Right renal cortex interstitium (tissue), 3 donors: ENCODE measurements around the gene C10orf90. TPM values are rescaled to one million over a fixed set of nuclear protein-coding genes. Genes with fewer than 3 reads are reported as not detected.
"Not testable (repeated sequence)": the region's sequence is repeated elsewhere in the genome, so short reads cannot be mapped to it uniquely, and the experiment has no call there.

Source experiments
- DNase-seq, 3 donors: peaks; one replicate each; pipeline ENCODE4 v3.0.0-alpha.2; 2013; ENCODE audit warnings: low read depth in 3 of 3, low spot score in 2 of 3
- polyA plus RNA-seq, 3 donors: library from polyadenylated mRNA; unstranded; fragments of 120-200 nt; gene quantifications; one replicate each; pipeline ENCODE4 v1.2.1, GENCODE V29; 2013; ENCODE audit not compliant: insufficient read length in 3 of 3

C10orf90 gene
- polyA plus RNA-seq, 3 donors: 0.31 to 1.2 (median 0.69) TPM

DNA sequence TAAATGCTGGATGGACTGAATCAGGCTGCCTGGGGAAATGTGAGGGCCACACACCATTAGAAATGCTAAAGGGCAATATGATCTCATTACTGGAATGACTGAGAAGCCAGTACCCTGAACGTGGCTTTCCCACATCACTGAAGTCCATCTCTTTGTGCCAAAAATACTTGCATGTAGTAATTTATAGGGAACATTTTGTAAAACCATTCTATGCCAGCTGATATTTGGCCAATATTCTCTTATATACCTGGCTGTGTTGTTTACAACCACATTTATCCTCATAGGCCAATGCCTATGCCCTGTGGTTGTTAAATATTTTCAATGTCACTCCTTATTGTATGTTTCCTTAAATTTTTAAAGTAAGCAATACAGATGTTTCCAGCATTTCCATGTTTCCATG lies 111.6 kb downstream of the C10orf90 start:
- DNase-seq: no peak

DNA sequence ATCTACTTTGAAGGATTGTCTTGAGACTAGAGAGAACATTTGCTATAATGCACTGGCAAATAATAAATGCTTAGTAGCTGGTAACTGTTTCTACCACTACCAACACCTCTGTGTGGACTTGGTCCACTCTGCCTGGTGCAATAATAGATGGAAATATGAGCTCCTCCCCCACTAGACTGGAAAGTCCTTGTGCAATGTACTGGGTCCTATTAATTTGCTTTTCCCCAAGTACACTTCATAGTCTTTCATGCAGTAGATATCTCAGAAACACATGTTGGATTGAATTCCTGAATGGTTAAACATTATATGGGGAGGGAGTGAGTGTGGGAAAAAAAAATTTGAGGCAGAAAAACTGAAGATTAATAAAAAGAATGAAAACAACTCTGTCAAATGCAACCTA lies 119.3 kb downstream of the C10orf90 start:
- DNase-seq: no peak

DNA sequence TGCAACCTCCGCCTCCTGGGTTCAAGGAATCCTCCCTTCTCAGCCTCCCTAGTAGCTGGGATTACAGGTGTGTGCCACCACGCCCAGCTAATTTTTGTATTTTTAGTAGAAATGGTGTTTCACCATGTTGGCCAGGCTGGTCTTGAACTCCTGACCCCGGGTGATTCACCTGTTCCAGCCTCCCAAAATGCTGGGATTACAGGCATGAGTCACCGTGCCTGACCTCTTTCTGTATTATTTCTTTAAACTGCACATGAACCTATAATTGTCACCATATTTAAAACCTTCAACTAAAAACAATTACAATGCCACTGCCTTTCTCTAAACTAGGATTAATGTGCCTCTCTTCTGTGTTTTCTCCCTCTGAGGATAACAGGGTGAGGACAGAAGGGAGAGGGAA lies 119.9 kb downstream of the C10orf90 start:
- not testable (repeated sequence) for DNase-seq

- DNase-seq: no peak
Measured at GRCh38 chr10:126549344-126549743, 121.1 kb downstream of the C10orf90 start.

- no peak for DNase-seq
Measured at GRCh38 chr10:126544565-126544964, 125.9 kb downstream of the C10orf90 start.

GRCh38 chr10:126538439-126539135 lies 131.9 kb downstream of the C10orf90 start:
- DNase-seq: no peak

DNA sequence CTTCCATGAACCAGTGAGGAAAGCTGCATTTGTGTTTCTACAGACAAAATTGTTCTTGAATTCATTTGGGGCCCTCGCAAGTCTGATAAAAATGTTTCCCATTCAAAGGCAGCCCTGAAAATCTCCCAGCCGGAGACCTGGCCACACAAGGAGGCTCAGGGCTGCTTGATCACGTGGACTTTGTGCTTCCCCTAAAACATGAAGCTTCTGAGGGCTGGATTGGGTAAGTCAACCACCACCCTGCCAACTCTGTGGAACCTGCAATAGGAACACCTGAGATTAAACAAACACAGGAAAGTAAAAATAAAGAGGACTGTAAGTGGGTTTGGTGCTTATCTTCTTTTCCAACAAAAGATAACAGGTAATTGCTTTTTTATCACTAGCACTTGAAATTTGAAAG lies 133.8 kb downstream of the C10orf90 start:
- DNase-seq: no peak

DNA sequence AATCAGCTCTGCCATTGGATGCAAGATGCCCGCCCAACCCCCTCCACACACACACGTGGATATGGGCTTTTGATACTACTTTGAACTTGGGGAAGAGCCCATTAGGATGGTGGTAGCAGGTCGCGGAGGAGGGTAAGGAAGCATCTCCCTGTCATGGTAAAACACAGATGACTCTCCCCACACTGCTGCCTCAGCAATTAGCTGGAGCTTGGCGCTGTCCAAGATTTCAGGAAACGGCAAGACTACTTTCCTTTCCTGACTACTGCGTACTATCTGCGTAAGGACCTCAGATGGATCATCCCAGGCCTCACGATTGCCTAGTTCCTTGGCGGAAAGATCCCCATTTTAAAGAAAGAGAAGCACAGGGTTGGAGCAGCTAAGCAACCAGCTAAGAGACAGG lies 134.3 kb downstream of the C10orf90 start:
- DNase-seq: no peak

- DNase-seq: no peak
Measured at GRCh38 chr10:126533644-126534043, 136.8 kb downstream of the C10orf90 start.

DNA sequence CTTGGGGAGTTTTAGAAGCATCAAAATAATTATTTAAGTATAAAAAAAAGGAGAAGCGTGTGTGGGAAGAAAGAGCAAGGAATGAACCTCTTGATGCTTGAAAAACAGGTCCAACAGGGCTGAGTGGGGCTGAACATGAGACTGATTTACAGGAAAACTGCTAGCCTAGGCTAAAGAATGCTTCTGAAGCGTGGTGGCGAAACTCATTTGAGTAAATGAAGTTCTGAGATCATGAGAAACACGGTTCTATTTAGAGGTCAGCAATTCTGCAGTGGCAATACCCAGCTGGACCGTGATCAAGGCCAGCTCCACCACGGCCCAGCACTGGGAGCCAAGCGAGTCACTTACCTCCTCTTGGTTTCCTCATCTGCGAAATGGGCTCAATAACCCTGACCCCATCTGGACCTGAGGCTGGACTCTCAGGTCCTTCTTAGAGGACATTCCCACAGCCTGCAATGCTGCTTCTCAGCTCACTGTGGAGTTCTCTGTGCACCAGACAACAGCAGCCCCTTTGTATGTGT lies 142.1 kb downstream of the C10orf90 start:
- no peak for DNase-seq

- no peak for DNase-seq
Measured at GRCh38 chr10:126527645-126528314, 142.7 kb downstream of the C10orf90 start.

- DNase-seq: no peak
Measured at GRCh38 chr10:126525326-126525725, 145.2 kb downstream of the C10orf90 start.

DNA sequence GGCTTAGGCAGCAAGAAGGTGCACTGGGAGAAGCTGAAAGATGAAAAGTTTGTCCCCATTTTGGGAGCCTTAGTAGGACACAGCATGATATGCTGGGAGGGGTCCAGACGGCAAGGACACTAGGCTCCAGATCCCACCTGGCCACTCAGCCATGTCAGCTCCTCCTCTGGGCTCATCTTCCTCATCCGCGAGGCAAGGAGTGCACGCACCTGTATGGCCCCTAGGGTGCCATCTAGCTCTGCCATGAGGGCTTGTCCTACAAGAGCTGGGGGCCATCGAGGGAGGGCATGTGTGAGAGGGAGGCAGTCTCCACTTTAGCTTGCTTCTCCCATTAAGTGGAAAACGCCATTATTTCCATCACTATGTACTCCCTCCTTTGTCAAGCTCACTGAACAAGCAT lies 146.0 kb downstream of the C10orf90 start:
- no peak for DNase-seq

- DNase-seq: no peak
Measured at GRCh38 chr10:126523071-126523470, 147.4 kb downstream of the C10orf90 start.

DNA sequence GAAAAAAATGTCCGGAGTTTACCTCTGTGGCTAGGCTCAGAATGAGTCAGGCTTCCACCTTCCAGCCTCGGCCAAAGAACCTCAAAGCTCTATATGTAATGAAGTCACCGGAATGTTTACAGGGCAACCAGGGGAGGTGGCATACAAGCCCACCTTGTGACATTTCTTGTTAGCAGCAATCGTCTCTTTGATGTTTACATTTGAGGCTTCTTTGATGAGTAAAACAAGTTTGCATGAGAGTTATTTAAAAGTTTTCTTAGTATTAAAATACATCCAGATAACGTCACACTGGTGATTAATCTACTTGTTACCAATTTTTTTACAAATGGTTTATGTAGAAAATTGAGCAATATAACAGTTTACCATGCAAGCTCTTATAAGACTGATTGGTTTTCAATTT lies 149.1 kb downstream of the C10orf90 start:
- DNase-seq: no peak

- no peak for DNase-seq
Measured at GRCh38 chr10:126520751-126521317, 149.7 kb downstream of the C10orf90 start.

- no peak for DNase-seq
Measured at GRCh38 chr10:126519992-126520391, 150.5 kb downstream of the C10orf90 start.

DNA sequence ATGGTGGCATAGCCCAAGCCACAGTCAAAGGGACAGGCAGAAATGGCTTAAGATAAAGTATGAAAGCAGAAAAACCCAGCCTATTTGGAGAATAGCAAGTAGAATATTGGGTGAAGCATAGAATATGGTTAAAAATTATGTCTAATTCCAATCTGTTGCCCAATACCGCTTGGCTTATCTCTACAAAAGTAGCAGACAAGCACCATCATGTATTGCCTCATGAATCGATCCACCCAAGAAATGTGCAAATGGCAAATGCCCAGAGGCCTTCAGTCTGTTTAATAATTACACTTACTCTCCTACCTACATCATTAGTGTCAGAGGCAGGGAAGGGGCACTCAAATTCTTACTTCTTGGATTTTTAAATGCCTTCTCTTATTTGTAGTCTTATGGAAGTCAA lies 151.3 kb downstream of the C10orf90 start:
- no peak for DNase-seq

DNA sequence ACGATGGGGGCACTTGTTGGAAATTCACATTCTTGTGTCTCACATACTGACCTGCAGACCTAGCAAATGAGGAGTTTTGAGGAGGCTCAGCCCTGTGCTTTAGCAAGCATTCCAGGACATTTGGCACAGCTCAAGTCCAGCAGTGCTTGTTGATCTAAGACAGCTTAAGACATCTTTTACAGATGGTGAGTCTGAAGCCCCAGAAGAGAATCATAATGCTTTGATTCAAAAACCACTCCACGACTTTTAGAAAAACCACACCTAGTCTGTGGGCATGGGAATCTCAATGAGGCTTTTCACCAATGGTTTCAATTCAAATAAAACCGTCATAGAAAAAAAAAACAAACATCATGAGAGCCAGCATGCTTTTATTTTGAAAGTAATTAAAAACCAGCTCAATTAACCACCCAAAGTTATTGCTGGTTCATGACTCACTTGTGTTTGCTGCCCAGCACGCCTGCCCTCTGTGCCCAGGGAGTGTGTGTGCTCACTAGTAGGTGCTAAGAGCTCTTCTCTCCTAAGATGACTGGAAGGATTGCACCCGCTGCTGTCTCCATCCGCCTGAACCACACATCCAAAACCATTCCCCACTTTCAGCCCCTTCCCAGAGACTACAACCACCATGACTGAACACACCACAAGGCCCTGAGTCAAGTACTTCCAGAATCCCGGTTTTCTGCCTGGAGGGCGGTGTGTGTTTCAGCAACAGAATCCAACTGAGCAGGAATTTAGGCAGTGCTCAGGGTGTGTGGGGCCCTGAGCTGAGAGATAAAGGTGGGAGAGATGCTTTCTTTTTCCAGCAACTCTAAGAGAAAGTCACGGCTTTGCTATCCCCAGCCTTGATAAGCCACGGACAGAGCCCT lies 152.0 kb downstream of the C10orf90 start:
- no peak for DNase-seq

GRCh38 chr10:126516515-126516914 lies 154.0 kb downstream of the C10orf90 start:
- no peak for DNase-seq

- DNase-seq: no peak
Measured at GRCh38 chr10:126511917-126512479, 158.5 kb downstream of the C10orf90 start.
